CD4-positive, alpha-beta T cell treated with Interferon alpha-2 for 1 hour (primary cell): ENCODE results near the gene CAPN5.
"Not testable (repeated sequence)": the region's sequence is repeated elsewhere in the genome, so short reads cannot be mapped to it uniquely, and the experiment has no call there.

Experiments
- DNase-seq, 2 donors: peaks; one replicate each; pipeline ENCODE4 v3.0.0-alpha.2; 2020 to 2022

CAPN5 gene

GRCh38 chr11:77044356-77044755 is 22.4 kb upstream of the CAPN5 start:
- no peak for DNase-seq

GRCh38 chr11:77044886-77045285 is 21.9 kb upstream of the CAPN5 start:
- DNase-seq, result no peak

GRCh38 chr11:77046060-77046501 is 20.7 kb upstream of the CAPN5 start:
- peak; percentile 52 to 68 for DNase-seq

- peak; percentile 92 to 97 for DNase-seq
Measured at GRCh38 chr11:77047007-77047927, 19.5 kb upstream of the CAPN5 start.

GRCh38 chr11:77047928-77048446 is 18.8 kb upstream of the CAPN5 start:
- DNase-seq, result not testable (repeated sequence)

- DNase-seq, result no peak
Measured at GRCh38 chr11:77049026-77049425, 17.7 kb upstream of the CAPN5 start.

- DNase-seq, result no peak
Measured at GRCh38 chr11:77051511-77051910, 15.3 kb upstream of the CAPN5 start.

GRCh38 chr11:77052518-77052917 is 14.3 kb upstream of the CAPN5 start:
- DNase-seq, result no peak

- no peak for DNase-seq
Measured at GRCh38 chr11:77053217-77054015, 13.4 kb upstream of the CAPN5 start.

GRCh38 chr11:77054084-77054483 is 12.7 kb upstream of the CAPN5 start:
- DNase-seq, result no peak

GRCh38 chr11:77055101-77055561 is 11.6 kb upstream of the CAPN5 start:
- DNase-seq, result no peak

GRCh38 chr11:77055913-77056312 is 10.9 kb upstream of the CAPN5 start:
- DNase-seq, result no peak

GRCh38 chr11:77056814-77057402 is 9.9 kb upstream of the CAPN5 start:
- no peak for DNase-seq

- DNase-seq, result no peak
Measured at GRCh38 chr11:77057938-77058474, 8.8 kb upstream of the CAPN5 start.

- DNase-seq, result no peak
Measured at GRCh38 chr11:77058900-77059299, 7.9 kb upstream of the CAPN5 start.

- no peak for DNase-seq
Measured at GRCh38 chr11:77059806-77060205, 7.0 kb upstream of the CAPN5 start.

- DNase-seq, result no peak
Measured at GRCh38 chr11:77060234-77060633, 6.5 kb upstream of the CAPN5 start.

- DNase-seq, result not testable (repeated sequence)
Measured at GRCh38 chr11:77061258-77061657, 5.5 kb upstream of the CAPN5 start.

GRCh38 chr11:77062924-77063323 is 3.8 kb upstream of the CAPN5 start:
- no peak for DNase-seq

GRCh38 chr11:77063407-77063806 is 3.4 kb upstream of the CAPN5 start:
- DNase-seq, result no peak

- no peak for DNase-seq
Measured at GRCh38 chr11:77063861-77064260, 2.9 kb upstream of the CAPN5 start.

GRCh38 chr11:77064648-77065217 is 2.0 kb upstream of the CAPN5 start:
- no peak for DNase-seq

- DNase-seq, result no peak
Measured at GRCh38 chr11:77065878-77066228, 918 bp upstream of the CAPN5 start.
